Esophagus muscularis mucosa (tissue), 4 donors: ENCODE results near the gene ZNF777. TPM values are rescaled to one million over a fixed set of nuclear protein-coding genes. Genes with fewer than 3 reads are reported as not detected.
A peak's percentile ranks its signal among the peaks of the same experiment; 100 is the strongest.

Source experiments
- DNase-seq: peaks from one replicate; pipeline ENCODE4 v3.0.0-alpha.2; 2017; ENCODE audit errors: extremely low spot score
- H3K27ac ChIP-seq, 4 donors: fragments of 200-600 bp; sonication (generic); replicated peaks in 1 of 4; 1 replicate in 3 of 4; 2 replicates in 1 of 4; pipeline ENCODE4 v1.5.1; 2016 to 2019; ENCODE audit warnings: mild to moderate bottlenecking in 1 of 4
- H3K27me3 ChIP-seq, 4 donors: fragments of 200-600 bp; sonication (generic); one replicate each; pipeline versions ENCODE4 v1.5.1 to v1.6.0; 2016 to 2019
- H3K36me3 ChIP-seq, 4 donors: fragments of 200-600 bp; sonication (generic); one replicate each; pipeline ENCODE4 v1.5.1; 2016 to 2019
- H3K4me1 ChIP-seq, 4 donors: fragments of 200-600 bp; sonication (generic); one replicate each; pipeline ENCODE4 v1.5.1; 2016 to 2019
- H3K4me3 ChIP-seq, 4 donors: fragments of 200-600 bp; sonication (generic); 1 replicate in 2 of 4; 2 replicates in 2 of 4; pipeline ENCODE4 v1.5.1; 2016 to 2019; ENCODE audit warnings: mild to moderate bottlenecking in 4 of 4, moderate library complexity in 1 of 4
- H3K9me3 ChIP-seq, 4 donors: fragments of 200-600 bp; sonication (generic); 1 replicate in 3 of 4; 2 replicates in 1 of 4; pipeline ENCODE4 v1.5.1; 2016 to 2019
- CTCF ChIP-seq, 3 experiments: fragments of 200-600 bp in 2 of 3; fragments of 450-650 bp in 1 of 3; sonication (generic) in 2 of 3; IDR thresholded peaks; one replicate each; pipeline ENCODE4 v1.5.1; 2017 to 2019; ENCODE audit warnings: antibody characterized with exemption in 3 of 3, mild to moderate bottlenecking in 2 of 3, moderate library complexity in 1 of 3
- EP300 ChIP-seq: sonication (generic); formaldehyde crosslinking; IDR thresholded peaks from one replicate; pipeline ENCODE4 v1.6.1; 2017; ENCODE audit warnings: antibody characterized with exemption
- POLR2A ChIP-seq: fragments of 450-650 bp; IDR thresholded peaks from one replicate; pipeline ENCODE4 v1.6.1; 2017; ENCODE audit warnings: antibody characterized with exemption, moderate library complexity, mild to moderate bottlenecking, low read depth
- POLR2AphosphoS5 ChIP-seq, 2 donors: sonication (generic); formaldehyde crosslinking; IDR thresholded peaks; one replicate each; pipeline ENCODE4 v1.6.1; 2017; ENCODE audit warnings: antibody characterized with exemption in 2 of 2
- WGBS: methylation state at CpG from one replicate; pipeline ENCODE4 v1.1.5; 2018; 5-methylcytosine and 5-hydroxymethylcytosine counted together
- intact Hi-C: fragments of 100-400 bp; cut with DNase I; formaldehyde crosslinking; loops from one replicate; pipeline ENCODE4 v1.15.1; 2023
- total RNA-seq, 4 donors: library from RNA; depleted of rRNA; stranded (reverse); fragments of >200 nt; gene quantifications; one replicate each; pipeline versions ENCODE4 v1.1.0 to v1.2.1, GENCODE V29; 2016

ZNF777 gene
- total RNA-seq, 4 donors from 2014 or later, result 6.6 to 17.4 (median 13.7) TPM

GRCh38 chr7:149463500-149464161, 2.8 kb upstream of the ZNF777 start:
- Histone ChIP-seq H3K4me1 (peaks cover 8 to 19% (median 18%) of the 10 kb centered on the region in 4 donors), H3K27ac (no peak overlapping the region), H3K27me3 (no peaks in the 10 kb centered on the region), H3K9me3 (no peaks in the 10 kb centered on the region), H3K4me3 (no peak overlapping the region), H3K36me3 (no peaks in the 10 kb centered on the region)
- WGBS, result 100% methylated on average over 1 of the region's 1 CpG
- DNase-seq, result no peak
- TF ChIP-seq POLR2AphosphoS5 (IDR thresholded peaks at IDR 0.05), result no peak
- no peak for TF ChIP-seq POLR2A
- no peak for TF ChIP-seq EP300
- TF ChIP-seq CTCF (IDR thresholded peaks at IDR 0.05), result no peak
- intact Hi-C loops, result no loop called here

GRCh38 chr7:149462101-149462520, 1.2 kb upstream of the ZNF777 start:
- 90% methylated on average over 9 of the region's 9 CpGs for WGBS
- H3K4me3 ChIP-seq, result no peak overlapping the region
- DNase-seq, result no peak
- H3K27me3 ChIP-seq, result no peaks in the 10 kb centered on the region
- H3K4me1 ChIP-seq, result peaks cover 17 to 33% (median 27%) of the 10 kb centered on the region in 4 donors
- no peaks in the 10 kb centered on the region for H3K9me3 ChIP-seq
- H3K27ac ChIP-seq, result no peak overlapping the region
- intact Hi-C loops, result no loop called here
- no peak for TF ChIP-seq POLR2AphosphoS5 (IDR thresholded peaks at IDR 0.05)
- no peak for TF ChIP-seq POLR2A
- no peak for TF ChIP-seq CTCF (IDR thresholded peaks at IDR 0.05)
- no peak for TF ChIP-seq EP300
- H3K36me3 ChIP-seq, result no peaks in the 10 kb centered on the region

GRCh38 chr7:149459540-149460452, 1.1 kb downstream of the ZNF777 start:
- DNase-seq, result peak; percentile 78
- Histone ChIP-seq H3K27me3 (no peaks in the 10 kb centered on the region), H3K27ac (peak overlapping the region; percentile 40 to 89 (median 80)), H3K36me3 (peaks cover 10 to 21% (median 18%) of the 10 kb centered on the region in 4 donors), H3K4me3 (peak overlapping the region; percentile 66 to 88 (median 80)), H3K9me3 (no peaks in the 10 kb centered on the region), H3K4me1 (peaks cover 17 to 37% (median 28%) of the 10 kb centered on the region in 4 donors)
- TF ChIP-seq POLR2AphosphoS5 (IDR thresholded peaks at IDR 0.05) (no peak), POLR2A (no peak), CTCF (IDR thresholded peaks at IDR 0.05) (no peak), EP300 (no peak)
- 2% methylated on average over 22 of the region's 145 CpGs for WGBS
- intact Hi-C loops, result loop anchor here (5.0 to 10.0 kb wide), 2 partner anchors 37 to 215 kb away; no protein-coding TSS in a partner anchor

GRCh38 chr7:149459201-149459539, 1.7 kb downstream of the ZNF777 start:
- intact Hi-C loops, result loop anchor here (5.0 to 10.0 kb wide), 2 partner anchors 37 to 214 kb away; no protein-coding TSS in a partner anchor
- Histone ChIP-seq H3K4me1 (peaks cover 17 to 37% (median 28%) of the 10 kb centered on the region in 4 donors), H3K27ac (peak overlapping the region in 3 of 4 donors; percentile 42 to 65 (median 56)), H3K4me3 (peak overlapping the region; percentile 66 to 82 (median 77)), H3K27me3 (no peaks in the 10 kb centered on the region), H3K36me3 (peaks cover 16 to 28% (median 24%) of the 10 kb centered on the region in 4 donors), H3K9me3 (no peaks in the 10 kb centered on the region)
- 44% methylated on average over 3 of the region's 17 CpGs for WGBS
- TF ChIP-seq CTCF (IDR thresholded peaks at IDR 0.05) (no peak), POLR2AphosphoS5 (IDR thresholded peaks at IDR 0.05) (no peak), EP300 (no peak), POLR2A (no peak)
- no peak for DNase-seq
